Measurements from ENCODE around the gene SLC25A6. TPM values are rescaled to one million over a fixed set of nuclear protein-coding genes. Genes with fewer than 3 reads are reported as not detected.

The SLC25A6 gene
- total and polyA plus RNA-seq, 9 of the 15 experiments (the other 6 are each of a cell fraction or from before 2014, with no cell fraction given): 24.6 to 330 (median 129) TPM

DNA sequence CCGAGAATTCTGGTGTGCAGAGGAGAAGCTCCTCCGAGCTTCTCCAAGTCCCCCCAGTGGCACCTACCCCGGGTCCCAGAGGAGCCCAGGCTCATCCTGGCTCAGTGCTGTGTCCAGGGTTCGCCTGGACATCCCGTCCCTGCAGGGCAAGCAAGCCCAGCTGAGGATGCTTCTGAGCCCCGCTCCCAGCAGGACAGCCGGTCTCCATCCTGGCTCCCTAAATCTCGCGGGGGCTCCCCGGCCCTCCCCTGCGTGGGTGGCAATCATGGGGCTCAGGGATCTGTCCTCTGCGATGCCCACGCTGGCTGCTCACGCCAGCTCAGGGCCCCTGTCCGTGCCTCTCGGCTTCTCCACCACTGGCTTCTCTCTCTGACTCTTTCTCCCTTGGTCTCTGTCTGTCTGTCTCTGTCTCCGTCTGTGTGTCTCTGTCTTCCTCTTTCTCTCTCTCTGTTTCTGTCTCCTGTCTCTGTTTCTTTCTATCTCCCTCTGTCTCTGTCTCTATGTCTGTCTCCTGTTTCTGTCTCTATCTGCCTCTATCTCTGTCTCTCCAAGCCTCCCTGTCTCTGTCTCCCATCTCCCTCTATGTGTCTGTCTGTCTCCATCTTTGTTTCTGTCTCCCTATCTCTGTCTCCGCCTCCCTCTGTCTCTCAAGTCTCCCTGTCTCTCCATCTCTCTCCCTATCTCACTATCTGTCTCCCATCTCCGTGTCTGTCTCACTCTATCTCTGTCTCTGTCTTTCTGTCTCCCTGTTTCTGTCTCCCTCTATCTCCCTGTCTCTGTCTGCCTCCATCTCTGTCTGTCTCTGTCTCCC is 27.8 kb upstream of the SLC25A6 start (continued):
- TF ChIP-seq, protein P1, sequence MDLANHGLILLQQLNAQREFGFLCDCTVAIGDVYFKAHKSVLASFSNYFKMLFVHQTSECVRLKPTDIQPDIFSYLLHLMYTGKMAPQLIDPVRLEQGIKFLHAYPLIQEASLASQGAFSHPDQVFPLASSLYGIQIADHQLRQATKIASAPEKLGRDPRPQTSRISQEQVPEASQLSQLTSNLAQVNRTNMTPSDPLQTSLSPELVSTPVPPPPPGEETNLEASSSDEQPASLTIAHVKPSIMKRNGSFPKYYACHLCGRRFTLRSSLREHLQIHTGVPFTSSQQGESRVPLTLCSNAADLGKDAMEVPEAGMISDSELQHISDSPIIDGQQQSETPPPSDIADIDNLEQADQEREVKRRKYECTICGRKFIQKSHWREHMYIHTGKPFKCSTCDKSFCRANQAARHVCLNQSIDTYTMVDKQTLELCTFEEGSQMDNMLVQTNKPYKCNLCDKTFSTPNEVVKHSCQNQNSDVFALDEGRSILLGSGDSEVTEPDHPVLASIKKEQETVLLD (IDR thresholded peaks at IDR 0.05): no peak
- no peak for TF ChIP-seq PRPF4 (IDR thresholded peaks at IDR 0.05; ENCODE audit: insufficient read depth, low read depth, low read length, poor library complexity, severe bottlenecking)
- no peak for TF ChIP-seq ILK (tag; IDR thresholded peaks at IDR 0.05; ENCODE audit: borderline replicate concordance, low read depth)
- TF ChIP-seq CBFA2T3 (IDR thresholded peaks at IDR 0.05): peak; percentile 14; the same call in 1 of the 2 replicates
- TF ChIP-seq MYC (IDR thresholded peaks at IDR 0.05; ENCODE audit: low read depth, low read length): no peak
- TF ChIP-seq MYC (CRISPR knock-in tag; IDR thresholded peaks at IDR 0.05; ENCODE audit: borderline replicate concordance, low read depth): no peak
- no peak for TF ChIP-seq NCOR1 (IDR thresholded peaks at IDR 0.05)
- no peak for TF ChIP-seq CCAR2 (IDR thresholded peaks at IDR 0.05; ENCODE audit: low read depth, low read length)
- TF ChIP-seq CHD2 (IDR thresholded peaks at IDR 0.05; ENCODE audit: low read depth, low read length): no peak
- TF ChIP-seq, protein P2, sequence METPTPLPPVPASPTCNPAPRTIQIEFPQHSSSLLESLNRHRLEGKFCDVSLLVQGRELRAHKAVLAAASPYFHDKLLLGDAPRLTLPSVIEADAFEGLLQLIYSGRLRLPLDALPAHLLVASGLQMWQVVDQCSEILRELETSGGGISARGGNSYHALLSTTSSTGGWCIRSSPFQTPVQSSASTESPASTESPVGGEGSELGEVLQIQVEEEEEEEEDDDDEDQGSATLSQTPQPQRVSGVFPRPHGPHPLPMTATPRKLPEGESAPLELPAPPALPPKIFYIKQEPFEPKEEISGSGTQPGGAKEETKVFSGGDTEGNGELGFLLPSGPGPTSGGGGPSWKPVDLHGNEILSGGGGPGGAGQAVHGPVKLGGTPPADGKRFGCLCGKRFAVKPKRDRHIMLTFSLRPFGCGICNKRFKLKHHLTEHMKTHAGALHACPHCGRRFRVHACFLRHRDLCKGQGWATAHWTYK (CRISPR knock-in tag; IDR thresholded peaks at IDR 0.05): no peak

Data from K562 (cell line).